ELF-1 (cell line): ENCODE measurements around the gene USP9Y.
"Not testable (repeated sequence)": the region's sequence is repeated elsewhere in the genome, so short reads cannot be mapped to it uniquely, and the experiment has no call there.

ENCODE experiments used
- DNase-seq: peaks from one replicate; pipeline ENCODE4 v3.0.0-alpha.2; 2016; ENCODE audit warnings: low read depth, low spot score

Gene USP9Y, protein sequence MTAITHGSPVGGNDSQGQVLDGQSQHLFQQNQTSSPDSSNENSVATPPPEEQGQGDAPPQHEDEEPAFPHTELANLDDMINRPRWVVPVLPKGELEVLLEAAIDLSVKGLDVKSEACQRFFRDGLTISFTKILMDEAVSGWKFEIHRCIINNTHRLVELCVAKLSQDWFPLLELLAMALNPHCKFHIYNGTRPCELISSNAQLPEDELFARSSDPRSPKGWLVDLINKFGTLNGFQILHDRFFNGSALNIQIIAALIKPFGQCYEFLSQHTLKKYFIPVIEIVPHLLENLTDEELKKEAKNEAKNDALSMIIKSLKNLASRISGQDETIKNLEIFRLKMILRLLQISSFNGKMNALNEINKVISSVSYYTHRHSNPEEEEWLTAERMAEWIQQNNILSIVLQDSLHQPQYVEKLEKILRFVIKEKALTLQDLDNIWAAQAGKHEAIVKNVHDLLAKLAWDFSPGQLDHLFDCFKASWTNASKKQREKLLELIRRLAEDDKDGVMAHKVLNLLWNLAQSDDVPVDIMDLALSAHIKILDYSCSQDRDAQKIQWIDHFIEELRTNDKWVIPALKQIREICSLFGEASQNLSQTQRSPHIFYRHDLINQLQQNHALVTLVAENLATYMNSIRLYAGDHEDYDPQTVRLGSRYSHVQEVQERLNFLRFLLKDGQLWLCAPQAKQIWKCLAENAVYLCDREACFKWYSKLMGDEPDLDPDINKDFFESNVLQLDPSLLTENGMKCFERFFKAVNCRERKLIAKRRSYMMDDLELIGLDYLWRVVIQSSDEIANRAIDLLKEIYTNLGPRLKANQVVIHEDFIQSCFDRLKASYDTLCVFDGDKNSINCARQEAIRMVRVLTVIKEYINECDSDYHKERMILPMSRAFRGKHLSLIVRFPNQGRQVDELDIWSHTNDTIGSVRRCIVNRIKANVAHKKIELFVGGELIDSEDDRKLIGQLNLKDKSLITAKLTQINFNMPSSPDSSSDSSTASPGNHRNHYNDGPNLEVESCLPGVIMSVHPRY (N-terminal part only)

DNA sequence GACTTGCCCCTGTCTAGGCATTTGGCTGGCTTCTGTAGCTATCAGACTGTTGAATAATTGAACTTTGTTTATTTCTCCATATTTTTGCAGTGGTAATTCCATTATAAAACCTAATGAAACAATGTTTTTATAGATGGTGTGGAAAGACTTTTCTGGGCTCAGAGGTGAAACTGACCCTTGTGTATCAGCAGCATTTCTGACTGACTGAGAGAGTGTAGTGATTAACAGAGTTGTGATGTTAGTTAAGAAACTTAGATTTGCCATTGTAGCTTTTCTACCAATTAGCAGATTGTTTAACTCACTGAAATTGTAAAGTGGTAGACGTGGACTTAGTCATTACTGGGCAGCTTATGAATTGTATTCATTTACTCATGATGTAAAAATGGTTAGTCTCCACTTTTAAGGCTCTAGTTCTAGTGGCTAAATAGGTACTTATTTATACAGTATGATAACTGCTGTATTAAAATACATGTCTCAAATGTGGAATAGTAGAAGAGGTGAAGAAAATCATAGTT lies at the start of gene USP9Y:
Gene USP9Y, plus strand, starts transcription at position 51 of the 515 bp plus-strand sequence. CDS start 8,217 bp downstream, outside the sequence.
- no peak for DNase-seq

DNA sequence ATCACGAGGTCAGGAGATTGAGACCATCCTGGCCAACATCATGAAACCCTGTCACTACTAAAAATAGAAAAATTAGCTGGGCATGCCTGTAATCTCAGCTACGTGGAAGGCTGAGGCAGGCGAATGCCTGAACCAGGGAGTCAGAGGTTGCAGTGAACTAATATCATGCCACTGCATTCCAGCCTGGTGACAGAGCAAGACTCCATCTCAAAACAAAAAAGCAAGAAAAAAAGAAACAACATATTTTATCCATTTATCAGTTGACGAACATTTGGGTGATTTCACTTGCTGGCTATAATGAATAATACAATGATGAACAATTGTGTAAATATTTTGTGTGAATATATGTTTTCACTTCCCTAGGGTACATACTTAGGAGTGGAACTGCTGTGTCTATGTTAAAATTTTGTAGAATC lies 49.4 kb upstream of the USP9Y start:
- DNase-seq: no peak

DNA sequence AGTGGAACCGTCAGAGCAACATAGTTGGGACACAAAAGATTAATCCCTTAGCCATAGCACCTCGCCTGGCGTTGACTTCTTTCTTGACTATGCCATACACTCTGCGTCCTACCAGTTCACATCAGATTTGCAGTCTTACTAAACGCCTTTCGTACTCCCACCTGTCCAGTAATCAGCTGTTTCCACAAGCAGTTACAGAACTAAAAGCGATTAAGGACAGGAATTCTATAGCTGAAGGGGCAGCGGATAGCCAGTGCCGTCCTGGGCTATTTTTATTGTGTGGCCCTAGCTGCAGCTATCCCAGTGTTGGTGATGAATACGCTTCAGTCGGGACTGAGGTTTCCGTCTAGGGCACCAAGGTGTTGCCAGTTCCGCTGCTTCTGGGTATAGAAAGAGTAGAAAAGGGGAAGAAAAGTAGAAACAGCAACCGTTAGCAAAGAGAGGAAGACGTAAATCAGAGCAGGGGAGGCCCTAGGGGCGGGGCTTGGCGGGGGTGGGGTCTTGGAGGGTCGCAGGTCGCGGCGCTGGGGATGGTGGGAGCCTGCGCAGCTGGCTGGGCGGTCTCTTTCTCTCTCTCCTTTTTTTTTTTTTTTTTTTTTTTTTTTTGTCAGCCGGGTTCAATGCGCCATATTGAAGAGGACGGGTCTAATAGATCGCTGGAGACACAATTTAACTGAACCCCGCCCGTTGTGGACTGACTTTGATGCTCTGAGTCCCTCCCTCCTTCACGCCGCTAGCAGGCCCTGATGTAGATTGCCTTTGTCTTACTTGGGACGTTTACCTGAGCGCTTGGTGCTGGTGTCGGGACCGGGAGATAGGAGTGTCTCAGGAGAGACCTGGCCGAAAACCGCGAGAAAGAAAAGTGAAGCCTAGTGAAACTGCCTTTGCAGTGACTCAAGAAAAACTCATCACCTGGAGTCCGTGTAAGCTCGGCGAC lies 39.0 kb upstream of the USP9Y start:
- DNase-seq: no peak

DNA sequence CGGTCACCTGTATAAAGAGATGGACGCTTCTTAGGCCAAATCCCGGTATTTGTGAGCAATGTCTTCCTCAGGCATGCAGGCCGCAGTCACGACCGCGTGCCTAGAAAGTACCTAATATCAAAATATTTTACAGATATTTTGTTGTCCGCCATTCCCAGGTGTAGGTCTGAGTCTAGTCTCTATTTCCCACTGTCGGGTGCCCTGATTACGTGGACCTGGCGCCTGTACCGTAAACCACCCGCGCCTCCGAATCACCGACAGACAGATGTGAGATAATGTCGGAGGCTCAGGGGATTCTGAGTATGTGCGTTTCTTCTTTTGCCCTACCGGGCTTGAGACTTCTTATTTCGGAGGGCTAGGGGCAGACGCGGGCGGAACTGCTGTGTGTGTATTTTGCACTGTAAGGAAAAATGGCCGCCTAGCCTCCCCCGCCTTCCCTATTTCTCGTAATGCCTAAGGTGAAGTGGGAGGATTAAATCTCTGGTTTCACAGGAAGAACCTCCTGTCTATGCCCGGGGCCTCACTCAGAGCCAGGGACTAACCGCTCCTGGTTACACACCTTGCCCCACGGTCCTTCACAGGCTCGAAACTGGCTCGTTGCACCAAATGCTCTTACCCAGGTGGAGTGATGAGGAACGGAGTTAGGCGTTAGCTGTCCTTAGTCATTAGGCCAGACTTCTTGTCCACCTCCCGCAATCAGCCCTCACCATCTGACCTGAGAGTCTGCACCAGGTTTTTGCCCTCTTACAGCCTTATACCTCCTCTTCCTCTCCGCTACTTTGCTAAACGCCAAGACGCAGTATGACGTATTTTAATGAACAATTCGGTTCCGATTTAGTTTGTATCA lies 38.1 kb upstream of the USP9Y start:
- DNase-seq: no peak

DNA sequence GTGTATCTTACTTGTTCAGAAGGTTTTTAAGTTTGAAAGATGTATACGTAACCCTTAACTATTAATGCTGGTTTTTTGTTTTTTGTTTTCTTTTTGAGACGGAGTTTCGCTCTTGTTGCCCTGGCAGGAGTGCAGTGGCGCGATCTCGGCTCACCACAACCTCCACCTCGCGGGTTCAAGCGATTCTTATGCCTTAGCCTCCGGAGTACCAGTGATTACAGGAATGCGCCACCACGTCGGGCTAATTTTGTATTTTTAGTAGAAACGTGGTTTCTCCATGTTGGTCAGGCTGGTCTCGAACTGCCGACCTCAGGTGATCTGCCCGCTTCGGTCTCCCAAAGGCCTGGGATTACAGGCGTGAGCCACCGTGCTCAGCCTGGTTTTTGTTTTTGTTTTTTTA lies 37.2 kb upstream of the USP9Y start:
- DNase-seq: not testable (repeated sequence)

DNA sequence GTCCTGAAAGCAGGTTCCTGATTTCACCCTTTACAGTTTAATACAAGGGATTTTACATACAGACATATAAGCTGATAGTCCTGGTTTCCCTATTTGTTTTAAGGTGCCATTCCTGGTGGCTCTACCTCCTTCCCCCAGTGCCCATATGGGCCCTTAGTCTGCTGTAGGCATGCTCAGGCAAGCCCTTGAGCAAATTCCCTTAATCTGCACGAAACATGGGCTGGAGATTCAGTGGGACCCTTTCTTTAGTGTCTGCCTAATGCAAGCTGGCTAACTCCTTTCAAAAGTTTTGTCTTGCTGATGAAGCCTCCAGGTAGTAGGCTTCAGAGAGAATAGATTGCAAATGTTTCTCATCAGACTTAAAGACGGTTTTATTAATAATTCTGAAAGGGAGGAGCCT lies 22.9 kb upstream of the USP9Y start:
- no peak for DNase-seq

DNA sequence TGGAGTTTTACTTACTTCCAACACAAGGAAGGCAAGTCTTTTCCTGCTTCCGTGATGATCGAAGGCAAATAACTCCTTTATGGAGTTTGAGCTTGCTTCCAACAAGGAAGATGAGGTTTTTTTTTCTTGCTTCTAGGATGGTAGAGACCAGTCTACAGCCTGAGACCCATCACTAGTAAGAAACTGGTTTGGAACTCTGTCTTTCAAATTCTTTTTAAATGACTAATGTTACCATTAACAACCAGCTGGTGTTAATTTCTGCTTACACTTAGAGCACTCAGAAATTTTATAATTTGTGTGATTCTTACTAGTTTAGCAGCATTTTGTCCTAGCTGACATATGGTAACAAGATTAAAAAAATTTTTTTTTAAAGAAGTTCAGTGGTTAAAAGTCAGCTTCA lies 19.5 kb upstream of the USP9Y start:
- DNase-seq: no peak

DNA sequence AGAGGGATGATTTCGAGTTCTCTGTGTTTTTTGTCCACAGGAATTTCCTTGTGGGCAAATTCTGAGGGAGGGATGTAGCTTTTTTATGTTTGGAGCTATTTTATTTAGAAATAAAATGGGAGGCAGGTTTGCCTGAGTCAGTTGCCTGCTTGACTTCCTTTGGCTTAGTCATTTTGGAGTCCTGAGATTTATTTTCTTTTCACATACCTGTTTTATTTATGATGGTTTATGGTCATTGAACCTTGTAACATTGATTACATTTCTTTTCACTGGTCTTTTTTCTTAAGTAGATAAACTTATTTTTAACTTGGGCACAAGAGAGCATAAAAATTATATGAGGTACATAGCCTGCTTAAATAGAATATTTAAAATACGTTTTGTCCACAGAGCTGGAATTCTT lies 12.7 kb upstream of the USP9Y start:
- DNase-seq: no peak

DNA sequence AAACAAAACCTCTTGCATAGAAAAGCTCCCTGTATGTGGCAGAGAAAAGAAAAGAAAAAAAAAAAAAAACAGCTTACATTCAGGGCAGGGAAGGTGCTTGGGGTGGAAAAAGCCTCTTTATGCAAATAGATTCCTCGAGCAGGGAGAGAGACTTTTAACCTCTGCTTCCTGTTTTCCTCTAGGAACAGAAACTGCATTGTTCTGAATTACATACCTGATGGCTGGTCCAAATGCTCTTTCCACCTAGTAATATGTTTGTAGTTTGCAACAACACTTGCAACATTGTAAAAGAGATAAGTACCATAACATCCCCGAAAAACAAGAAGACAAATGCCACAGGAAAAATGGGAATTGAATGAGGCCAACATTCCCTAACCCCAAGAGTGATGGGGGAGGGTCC lies 944 bp upstream of the USP9Y start:
- no peak for DNase-seq

DNA sequence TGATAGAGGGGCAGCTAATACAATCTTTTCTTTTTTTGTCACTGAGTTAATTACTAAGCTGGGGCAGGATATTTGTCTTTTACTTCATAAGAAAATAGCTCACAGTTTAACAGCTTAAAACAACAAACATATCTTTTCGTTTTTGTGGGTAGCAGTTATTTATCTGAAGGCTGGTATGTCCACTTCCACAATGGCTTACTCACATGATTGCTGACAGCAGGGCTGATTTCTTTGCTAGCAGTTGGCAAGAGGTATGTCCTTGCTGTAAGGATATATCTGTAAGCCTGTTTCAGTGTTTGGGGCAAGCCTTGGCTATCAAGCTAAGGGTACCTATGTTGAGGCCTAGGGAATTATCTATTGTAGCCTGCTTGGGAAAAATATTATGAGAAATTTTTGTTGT lies 1.1 kb downstream of the USP9Y start:
- no peak for DNase-seq

DNA sequence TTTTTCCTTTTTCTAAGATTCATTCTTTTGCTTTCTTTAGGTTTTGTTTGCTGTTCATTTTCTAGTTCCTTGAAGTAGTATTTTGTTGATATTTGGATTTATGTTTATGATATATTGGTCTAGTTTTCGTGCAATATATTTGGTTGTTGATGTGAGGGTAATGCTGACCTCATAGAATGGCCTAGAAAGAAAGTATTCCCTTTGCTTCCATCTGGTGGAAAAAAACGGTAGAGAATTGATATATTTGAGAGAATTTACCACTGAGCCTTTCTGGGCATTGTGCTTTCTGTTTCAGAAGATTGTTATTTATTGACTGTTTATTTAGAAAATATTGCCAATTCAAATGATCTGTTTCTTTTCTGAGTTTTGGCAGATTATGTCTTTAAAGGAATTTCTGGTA lies 9.4 kb downstream of the USP9Y start:
- DNase-seq: no peak

DNA sequence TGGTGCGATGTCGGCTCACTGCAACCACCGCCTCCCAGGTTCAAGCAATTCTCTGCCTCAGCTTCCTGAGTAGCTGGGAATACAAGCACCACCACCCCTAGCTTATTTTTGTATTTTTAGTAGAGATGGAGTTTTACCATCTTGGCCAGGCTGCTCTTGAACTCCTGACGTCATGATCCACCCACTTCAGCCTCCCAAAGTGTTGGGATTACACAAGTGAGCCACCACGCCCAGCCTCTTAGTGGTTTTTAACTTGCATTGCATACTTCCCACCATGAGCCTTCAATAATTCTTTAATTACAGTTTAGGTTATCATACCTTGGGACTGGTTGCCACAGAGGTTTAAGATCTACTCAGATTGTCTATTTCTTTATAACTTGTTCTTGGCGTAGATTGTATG lies 14.3 kb downstream of the USP9Y start:
- DNase-seq: no peak

DNA sequence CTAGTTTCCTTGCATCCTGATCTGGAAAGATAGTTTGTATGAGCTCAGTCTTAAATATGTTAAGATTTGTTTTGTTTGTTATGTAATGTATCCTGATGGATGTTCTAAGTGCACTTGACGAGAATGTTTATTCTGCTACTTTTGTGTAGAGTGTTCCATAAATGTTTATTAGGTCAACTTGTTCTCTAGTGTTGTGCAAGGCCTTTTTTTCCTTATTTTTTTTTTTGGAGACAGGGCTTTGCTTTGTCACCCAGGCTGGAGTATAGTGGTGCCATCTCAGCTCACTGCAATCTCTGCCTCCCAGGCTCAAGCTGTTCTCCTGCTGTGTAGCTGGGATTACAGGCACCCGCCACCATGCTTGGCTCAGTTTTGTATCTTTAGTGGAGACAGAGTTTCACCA lies 28.7 kb downstream of the USP9Y start:
- DNase-seq: no peak

DNA sequence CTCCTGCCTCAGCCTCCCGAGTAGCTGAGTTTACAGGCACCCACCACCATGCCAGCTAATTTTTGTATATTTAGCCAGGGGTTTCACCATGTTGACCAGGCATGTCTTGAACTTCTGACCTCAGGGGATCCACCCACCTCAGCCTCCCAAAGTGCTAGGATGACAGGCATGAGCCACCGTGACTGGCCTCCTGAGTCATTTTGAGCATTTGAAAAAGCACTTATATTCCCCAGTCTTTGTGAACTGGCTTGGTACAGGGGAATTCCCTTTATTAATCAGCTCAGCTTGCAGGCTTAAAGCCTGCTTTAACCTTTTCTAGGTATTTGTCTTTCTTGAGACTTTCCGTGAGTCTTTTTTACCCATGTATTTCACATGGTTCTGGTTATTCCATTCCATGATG lies 32.6 kb downstream of the USP9Y start:
- DNase-seq: no peak

DNA sequence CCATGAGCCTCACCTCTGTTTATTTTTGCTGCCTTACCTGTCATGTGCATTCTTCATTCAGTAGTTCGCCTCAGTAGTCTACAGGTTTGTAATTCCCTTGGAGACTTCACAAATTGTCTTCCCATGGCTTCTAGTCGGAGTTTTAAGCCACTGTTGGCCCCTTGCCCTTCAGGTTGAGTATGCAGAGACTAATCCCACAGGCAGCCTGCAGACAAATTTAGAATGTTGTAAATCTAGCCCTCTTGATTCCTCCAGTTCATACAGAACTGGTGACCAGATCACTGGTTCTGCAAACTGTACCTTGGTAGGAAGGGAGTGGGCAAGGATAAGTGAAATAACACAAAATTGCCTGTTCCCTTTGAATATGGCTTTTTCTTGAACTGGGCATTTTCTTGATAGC lies 33.0 kb downstream of the USP9Y start:
- no peak for DNase-seq

DNA sequence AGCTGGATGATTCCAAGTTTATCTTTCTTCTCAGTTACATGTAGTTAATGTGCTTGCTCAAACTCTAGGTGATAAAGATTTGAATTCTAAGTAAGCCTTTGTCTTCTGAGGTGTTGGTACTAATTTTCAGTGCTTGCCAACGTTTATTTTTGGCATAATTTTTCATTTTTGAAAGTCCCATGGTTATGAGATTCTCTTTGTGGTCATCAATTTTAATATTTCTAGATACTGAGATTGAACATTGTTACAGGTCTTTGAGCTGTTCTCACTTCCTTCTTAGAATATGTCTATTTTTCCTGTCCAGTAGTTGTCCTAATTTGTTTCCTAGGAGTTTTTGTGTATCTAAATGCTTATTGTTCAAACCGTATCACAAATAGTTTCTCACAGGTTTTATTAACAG lies 40.4 kb downstream of the USP9Y start:
- no peak for DNase-seq

DNA sequence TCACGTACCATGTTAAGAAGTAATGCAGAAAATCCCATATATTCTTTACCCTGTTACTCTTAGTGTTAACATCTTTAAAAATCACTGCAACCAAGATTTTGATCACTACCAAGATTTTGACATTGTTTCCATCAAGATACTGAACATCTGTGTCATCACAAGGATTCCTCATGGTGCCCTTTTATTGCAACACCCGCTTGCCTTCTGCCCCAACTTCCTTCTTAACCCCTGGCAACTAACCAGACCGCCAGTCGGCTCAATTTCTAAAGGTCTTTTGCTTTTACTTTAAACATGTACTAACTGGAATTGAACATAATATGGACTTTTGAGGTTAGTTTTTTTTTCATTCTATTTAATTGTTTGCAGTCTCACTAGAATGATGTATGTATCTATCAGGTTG lies 41.7 kb downstream of the USP9Y start:
- DNase-seq: no peak

DNA sequence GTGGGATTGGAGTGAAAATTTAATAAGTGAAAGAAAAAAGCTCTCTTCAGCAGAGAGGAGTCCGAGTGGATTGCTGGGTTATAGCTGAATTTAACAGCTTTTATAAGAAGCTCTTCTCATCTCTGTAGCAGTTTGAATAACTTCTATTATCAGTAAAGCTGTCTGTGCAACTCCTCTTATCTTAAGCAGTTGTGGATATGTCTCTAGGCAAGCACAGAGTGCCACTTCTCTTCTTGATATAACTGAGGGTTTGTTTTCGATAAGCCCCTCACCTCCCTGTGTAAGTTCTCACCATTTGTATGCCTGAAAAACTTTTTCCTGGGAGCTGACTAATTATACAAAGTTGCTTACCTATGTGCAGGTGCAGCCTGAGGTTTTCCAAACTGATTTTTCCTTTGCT lies 43.1 kb downstream of the USP9Y start:
- DNase-seq: no peak

DNA sequence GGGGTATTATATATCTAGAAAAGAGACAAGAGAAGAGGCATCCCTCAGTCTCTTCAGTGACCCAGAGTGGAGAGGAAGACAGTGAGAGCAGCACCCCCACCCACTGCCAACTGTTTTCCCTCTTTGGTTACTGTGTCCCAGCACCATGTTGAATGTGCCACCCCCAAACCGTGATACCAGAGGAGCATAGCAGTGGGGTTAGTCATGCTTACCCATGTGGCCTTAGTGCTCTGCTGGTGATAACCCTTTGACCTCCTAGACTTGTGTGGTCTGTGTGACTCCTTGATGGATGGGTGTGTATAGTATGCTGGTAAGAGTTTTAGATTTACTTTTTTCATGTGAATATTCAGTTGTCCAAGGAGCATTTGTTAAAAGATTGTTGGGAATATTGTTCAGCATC lies 48.3 kb downstream of the USP9Y start:
- no peak for DNase-seq

DNA sequence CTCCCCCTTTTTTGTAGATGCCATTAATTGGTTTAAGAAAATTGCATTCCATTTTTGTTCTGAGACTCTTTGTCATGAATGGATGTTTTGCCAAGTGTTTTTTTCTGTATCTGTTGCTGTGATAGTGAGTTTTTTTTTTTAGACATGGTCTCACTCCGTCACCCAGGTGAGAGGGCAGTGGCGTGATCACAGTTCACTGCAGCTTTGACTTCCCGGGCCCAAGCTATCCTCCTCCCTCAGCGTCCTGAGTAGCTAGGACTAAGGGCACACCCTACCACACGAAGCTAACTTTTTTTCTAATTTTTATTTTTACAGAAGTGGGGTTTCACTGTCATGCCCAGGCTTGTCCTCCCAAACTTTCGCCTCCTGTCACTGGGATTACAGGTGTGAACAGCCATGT lies 51.8 kb downstream of the USP9Y start:
- DNase-seq: no peak
